GM10248 (cell line): ENCODE results near the gene GABBR2.

Experiments
- CTCF ChIA-PET: fragments of 300-600 bp; sonication (Branson Sonifier 250); formaldehyde crosslinking; extraction: SDS; loops from one replicate; lab custom pipeline; 2021; ENCODE audit warnings: antibody characterized with exemption; lab: Yijun Ruan, JAX
- POLR2A ChIA-PET: fragments of 350-650 bp; sonication (Branson Sonifier 250); formaldehyde crosslinking; extraction: SDS; loops from one replicate; lab custom pipeline; 2020; ENCODE audit warnings: antibody characterized with exemption; lab: Yijun Ruan, JAX
- DNase-seq: peaks from one replicate; pipeline ENCODE4 v3.0.0; 2012; ENCODE audit errors: extremely low spot score
- CTCF ChIP-seq: IDR thresholded peaks from 2 replicates; pipeline ENCODE4 v1.5.1; 2012; ENCODE audit warnings: mild to moderate bottlenecking, low read depth; ENCODE audit errors: extremely low read depth, missing control alignments, control extremely low read depth

Gene GABBR2

DNA sequence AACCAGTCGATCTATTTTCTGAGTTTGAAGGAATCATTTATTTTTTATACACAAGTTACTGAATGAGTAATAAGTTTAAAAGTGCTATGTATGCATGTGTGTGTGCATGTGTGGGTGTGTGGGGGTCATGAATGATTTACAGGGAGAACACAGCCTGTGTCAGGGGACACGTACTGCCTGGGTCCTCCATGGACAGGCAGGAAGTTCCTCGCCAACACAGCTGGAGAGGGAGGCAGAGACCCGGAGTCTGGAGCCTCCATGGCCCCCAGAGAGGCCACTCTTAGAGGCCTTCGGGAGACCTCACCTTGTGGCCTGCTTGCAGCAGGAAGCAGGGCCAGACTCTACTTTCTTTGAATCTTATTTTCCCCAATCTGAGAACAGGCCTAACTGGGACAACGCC is 144.7 kb downstream of the GABBR2 start:
- ChIA-PET POLR2A (no interaction called here), CTCF (no interaction called here)
- TF ChIP-seq CTCF: no peak
- DNase-seq: no peak

DNA sequence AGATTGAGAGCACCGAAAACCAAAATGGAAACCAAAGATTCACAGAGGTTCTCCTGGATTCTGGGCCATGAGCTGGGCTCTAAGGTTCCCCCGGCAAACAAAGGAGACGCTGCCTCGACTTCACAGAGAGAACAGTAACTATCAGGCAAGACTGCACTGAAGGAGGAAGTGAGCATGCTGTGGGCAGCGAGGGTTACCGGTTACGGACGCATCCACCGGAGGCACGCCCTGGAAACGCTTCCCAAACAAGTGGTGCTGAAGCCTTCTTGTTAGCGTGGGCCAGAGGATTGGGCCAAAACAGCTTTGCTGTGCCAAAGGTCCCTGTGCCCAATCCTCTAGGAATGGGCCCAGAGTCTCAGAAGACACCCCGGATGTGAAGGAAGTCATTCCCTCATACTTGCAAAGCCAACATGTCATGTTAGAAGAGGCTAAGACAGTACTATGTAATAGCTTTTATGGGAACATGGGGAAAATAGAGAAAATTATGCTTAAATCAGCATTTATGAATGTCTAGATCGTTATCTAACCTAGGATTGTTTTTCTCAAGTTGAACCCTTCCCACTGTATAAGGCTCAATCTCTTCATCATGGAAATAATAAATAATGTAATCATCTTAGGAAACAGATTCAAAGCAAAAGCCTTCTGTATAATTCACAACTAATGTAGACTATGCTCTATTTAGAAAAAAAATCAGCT is 145.4 kb downstream of the GABBR2 start:
- CTCF ChIA-PET: no interaction called here
- DNase-seq: no peak
- POLR2A ChIA-PET: no interaction called here
- no peak for TF ChIP-seq CTCF

DNA sequence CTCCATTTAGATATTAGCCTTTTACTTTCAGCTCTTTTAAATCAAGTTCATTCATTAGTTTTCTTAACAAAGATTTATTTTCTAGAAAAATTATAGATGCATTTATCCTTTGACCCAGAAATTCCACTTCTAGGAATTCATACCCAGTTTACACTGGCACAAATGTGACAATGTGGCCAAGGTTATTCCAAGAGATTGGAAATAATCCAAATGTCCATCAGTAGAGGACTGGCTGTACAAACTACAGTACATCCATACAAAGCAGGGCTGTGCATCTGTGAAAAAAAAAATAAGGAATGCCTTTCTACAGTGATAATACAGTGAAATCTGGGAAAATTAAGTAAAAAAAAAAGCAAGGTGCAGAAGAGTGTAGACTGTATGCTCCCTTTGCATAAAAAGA is 149.2 kb downstream of the GABBR2 start:
- CTCF ChIA-PET: interaction anchor here (1.1 kb wide), 1 partner anchor 10 kb away, joined by 3 read pairs; no protein-coding TSS in a partner anchor
- POLR2A ChIA-PET: no interaction called here
- no peak for TF ChIP-seq CTCF
- DNase-seq: no peak

DNA sequence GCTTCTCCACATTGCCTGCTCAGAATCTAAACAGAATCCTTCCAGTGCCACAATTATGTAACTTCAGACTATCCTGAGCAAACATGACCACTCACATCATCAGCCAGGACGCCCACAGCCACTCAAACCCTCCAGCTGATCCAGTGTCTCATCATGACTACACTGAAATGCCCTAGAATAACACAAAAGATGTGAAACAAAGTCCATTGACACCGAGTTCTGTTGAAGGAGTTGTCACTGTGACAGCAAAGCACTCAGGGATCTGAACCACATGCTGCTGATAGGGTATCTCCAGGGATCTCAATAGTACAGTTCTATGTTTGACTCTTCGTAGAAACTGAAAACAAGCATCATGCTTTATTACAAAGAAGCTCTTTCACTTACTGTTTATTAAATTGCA is 150.2 kb downstream of the GABBR2 start:
- ChIA-PET CTCF (interaction anchor here (1.1 kb wide), 1 partner anchor 9 kb away, joined by 3 read pairs; no protein-coding TSS in a partner anchor), POLR2A (no interaction called here)
- TF ChIP-seq CTCF: no peak
- DNase-seq: no peak

- TF ChIP-seq CTCF: no peak
- DNase-seq: no peak
- POLR2A ChIA-PET: no interaction called here
Measured at GRCh38 chr9:98556511-98556910, 152.2 kb downstream of the GABBR2 start.

DNA sequence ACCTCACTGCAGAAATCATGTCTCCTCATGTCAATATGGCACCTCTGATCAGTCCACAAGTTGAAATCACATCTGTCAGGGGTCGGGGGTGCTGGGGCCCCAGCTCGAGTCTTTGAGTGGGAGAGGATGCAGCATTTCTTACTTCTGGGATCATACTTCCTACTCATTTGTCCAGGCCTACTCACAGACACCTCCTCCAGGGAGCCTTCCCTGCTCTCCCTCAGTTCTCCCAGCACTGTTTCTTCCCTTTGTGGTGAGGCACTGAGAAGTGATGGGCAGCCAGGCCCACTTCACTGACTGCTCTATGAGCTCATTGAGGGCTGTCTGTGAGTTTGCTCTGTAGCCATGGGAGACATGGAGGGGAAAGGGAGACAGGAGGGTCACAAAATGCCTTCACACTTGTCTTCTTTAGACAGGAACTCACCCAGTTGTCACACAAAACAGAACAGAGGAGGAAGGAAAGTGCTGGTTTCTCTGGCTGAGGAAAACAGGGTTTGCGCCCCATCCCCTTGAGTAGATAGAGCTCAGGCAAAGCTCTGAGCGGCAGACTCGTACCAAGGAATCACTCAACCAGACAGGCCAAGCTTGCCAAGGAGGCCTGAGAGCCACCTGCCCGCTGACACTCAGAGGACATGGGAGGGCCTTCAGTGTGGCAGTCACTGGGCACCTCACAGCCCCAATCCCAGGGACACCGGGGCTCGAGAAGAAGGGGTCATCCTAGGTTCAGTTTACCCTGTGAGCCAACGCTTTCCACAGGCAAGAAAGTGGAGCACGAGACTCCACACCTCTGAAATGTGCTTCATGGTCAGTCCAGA is 152.9 kb downstream of the GABBR2 start:
- no peak for DNase-seq
- CTCF ChIA-PET: no interaction called here
- TF ChIP-seq CTCF: no peak
- POLR2A ChIA-PET: no interaction called here

More at GRCh38 chr9:98556511-98556910, 152.2 kb downstream of the GABBR2 start:
- CTCF ChIA-PET: no interaction called here
